OCI-LY7 (cell line): ENCODE measurements around the gene IFT81.

Experiments
- EZH2phosphoT487 ChIP-seq: fragments of 200-600 bp; sonication (generic); IDR thresholded peaks from 2 replicates; pipeline ENCODE4 v1.6.1; 2018; ENCODE audit warnings: low read depth, borderline replicate concordance, mild to moderate bottlenecking, mixed run types, antibody characterized with exemption, low read length, moderate library complexity, mixed read lengths
- TF ChIP-seq, protein P1 (sequence below): fragments of 200-600 bp; sonication (generic); conservative IDR thresholded peaks from 2 replicates; pipeline ENCODE4 v1.5.1; 2014; ENCODE audit warnings: mild to moderate bottlenecking, antibody characterized with exemption, low read length, moderate library complexity, mixed read lengths

GRCh38 chr12:110109837-110110535 lies 14.2 kb upstream of the IFT81 start:
- TF ChIP-seq, protein P1, sequence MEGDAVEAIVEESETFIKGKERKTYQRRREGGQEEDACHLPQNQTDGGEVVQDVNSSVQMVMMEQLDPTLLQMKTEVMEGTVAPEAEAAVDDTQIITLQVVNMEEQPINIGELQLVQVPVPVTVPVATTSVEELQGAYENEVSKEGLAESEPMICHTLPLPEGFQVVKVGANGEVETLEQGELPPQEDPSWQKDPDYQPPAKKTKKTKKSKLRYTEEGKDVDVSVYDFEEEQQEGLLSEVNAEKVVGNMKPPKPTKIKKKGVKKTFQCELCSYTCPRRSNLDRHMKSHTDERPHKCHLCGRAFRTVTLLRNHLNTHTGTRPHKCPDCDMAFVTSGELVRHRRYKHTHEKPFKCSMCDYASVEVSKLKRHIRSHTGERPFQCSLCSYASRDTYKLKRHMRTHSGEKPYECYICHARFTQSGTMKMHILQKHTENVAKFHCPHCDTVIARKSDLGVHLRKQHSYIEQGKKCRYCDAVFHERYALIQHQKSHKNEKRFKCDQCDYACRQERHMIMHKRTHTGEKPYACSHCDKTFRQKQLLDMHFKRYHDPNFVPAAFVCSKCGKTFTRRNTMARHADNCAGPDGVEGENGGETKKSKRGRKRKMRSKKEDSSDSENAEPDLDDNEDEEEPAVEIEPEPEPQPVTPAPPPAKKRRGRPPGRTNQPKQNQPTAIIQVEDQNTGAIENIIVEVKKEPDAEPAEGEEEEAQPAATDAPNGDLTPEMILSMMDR, result no peak
- no peak for TF ChIP-seq EZH2phosphoT487
